Measurements from ENCODE around the gene FRAS1.

DNA sequence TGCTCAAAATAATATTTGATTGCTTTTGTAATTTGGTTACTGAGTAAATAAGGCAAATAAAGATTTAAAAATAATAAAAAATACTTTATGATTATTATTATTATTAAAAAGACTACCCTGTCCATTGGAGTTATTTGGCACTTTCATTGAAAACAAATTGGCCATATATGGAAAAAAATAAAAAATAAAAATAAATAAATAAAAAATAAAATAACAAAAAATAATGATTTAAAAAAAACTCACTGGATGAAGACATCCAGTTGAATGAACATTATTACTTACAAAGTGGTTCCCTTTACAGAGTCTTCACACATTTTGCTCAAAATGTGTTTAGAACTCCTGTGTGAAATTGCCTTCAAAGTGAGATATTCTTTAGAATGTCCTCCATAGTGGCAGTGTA is 353.1 kb downstream of the FRAS1 start:
- no peak for TF ChIP-seq CTCF (IDR thresholded peaks at IDR 0.05)
- no peak for TF ChIP-seq POLR2A (IDR thresholded peaks at IDR 0.05)

All from Peyer's patch (tissue), 4 donors.